Measurements from ENCODE around the gene NREP. TPM values are rescaled to one million over a fixed set of nuclear protein-coding genes. Genes with fewer than 3 reads are reported as not detected.

Gene NREP
- total RNA-seq, 4 donors from 2014 or later: 2.3 to 18.2 (median 2.8) TPM

DNA sequence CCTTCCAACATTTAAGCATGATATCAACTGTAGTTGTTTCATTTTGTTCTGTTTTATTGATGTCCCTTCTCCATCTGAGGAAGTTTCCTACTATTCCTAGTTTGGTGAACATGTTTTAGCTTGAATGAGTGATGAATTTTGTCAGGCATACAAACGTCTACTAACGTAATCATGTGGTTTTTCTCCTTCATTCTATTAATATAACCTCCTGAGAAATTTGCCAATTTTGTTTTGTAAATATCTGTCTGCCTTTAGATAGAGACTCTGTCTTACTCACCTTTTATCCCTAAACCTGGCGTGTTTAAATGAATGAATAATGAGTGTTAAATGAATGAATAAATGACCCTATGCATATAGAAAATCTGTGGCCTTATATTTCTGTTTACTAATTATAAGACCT lies 26.5 kb upstream of the NREP start:
- H3K27ac ChIP-seq: no peak overlapping the region
- no peaks in the 10 kb centered on the region for H3K27me3 ChIP-seq
- H3K4me3 ChIP-seq: no peak overlapping the region
- TF ChIP-seq POLR2A (IDR thresholded peaks at IDR 0.05) (no peak), CTCF (IDR thresholded peaks at IDR 0.05) (no peak)
- no peaks in the 10 kb centered on the region for H3K4me1 ChIP-seq
- no peak for DNase-seq
- no peaks in the 10 kb centered on the region for H3K36me3 ChIP-seq
- no peaks in the 10 kb centered on the region for H3K9me3 ChIP-seq

- no peak for DNase-seq
- Histone ChIP-seq H3K27ac (no peak overlapping the region), H3K27me3 (no peaks in the 10 kb centered on the region), H3K4me3 (no peak overlapping the region), H3K36me3 (no peaks in the 10 kb centered on the region), H3K4me1 (no peaks in the 10 kb centered on the region), H3K9me3 (no peaks in the 10 kb centered on the region)
- TF ChIP-seq POLR2A (IDR thresholded peaks at IDR 0.05): no peak
- TF ChIP-seq CTCF (IDR thresholded peaks at IDR 0.05): no peak
These were observed 25.2 kb upstream of the NREP start for GRCh38 chr5:111782216-111782615.

DNA sequence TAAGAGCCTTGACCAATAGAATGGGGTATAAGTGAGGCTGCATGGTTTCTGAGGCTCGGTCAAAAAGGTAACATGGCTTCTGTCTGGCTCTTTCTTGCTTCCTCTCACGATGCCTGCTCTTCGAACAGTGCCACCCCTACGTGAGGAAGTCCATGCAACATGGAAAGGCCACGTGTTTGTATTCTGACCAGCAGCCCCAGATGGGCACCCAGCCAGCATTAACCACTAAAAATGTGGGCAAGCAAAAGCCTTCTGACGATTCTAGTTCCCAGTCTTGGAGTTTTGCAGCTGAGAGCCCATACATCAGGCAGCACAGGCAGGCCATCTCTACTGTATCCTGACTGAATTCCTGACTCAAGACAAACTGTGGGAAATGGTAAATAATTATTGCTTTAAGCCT lies 24.2 kb upstream of the NREP start:
- no peaks in the 10 kb centered on the region for H3K9me3 ChIP-seq
- no peak for DNase-seq
- H3K36me3 ChIP-seq: no peaks in the 10 kb centered on the region
- H3K4me3 ChIP-seq: no peak overlapping the region
- H3K4me1 ChIP-seq: no peaks in the 10 kb centered on the region
- H3K27me3 ChIP-seq: no peaks in the 10 kb centered on the region
- no peak for TF ChIP-seq POLR2A (IDR thresholded peaks at IDR 0.05)
- no peak for TF ChIP-seq CTCF (IDR thresholded peaks at IDR 0.05)
- no peak overlapping the region for H3K27ac ChIP-seq

- Histone ChIP-seq H3K27ac (no peak overlapping the region), H3K27me3 (no peaks in the 10 kb centered on the region), H3K4me1 (peaks cover 0 to 3% (median 0%) of the 10 kb centered on the region in 4 donors), H3K4me3 (no peak overlapping the region), H3K9me3 (no peaks in the 10 kb centered on the region), H3K36me3 (no peaks in the 10 kb centered on the region)
- TF ChIP-seq POLR2A (IDR thresholded peaks at IDR 0.05): no peak
- TF ChIP-seq CTCF (IDR thresholded peaks at IDR 0.05): no peak
- no peak for DNase-seq
These were observed 22.9 kb upstream of the NREP start for GRCh38 chr5:111779922-111780292.

- TF ChIP-seq CTCF (IDR thresholded peaks at IDR 0.05) (no peak), POLR2A (IDR thresholded peaks at IDR 0.05) (no peak)
- Histone ChIP-seq H3K4me1 (peaks cover 0 to 8% (median 0%) of the 10 kb centered on the region in 4 donors), H3K27me3 (no peaks in the 10 kb centered on the region), H3K27ac (no peak overlapping the region), H3K9me3 (no peaks in the 10 kb centered on the region), H3K4me3 (no peak overlapping the region), H3K36me3 (no peaks in the 10 kb centered on the region)
- no peak for DNase-seq
These were observed 22.4 kb upstream of the NREP start for GRCh38 chr5:111779260-111779921.

Data from Peyer's patch (tissue), 4 donors.